HG02759 (cell line): Measurements from ENCODE around the gene DAPK3.
"Not testable (repeated sequence)": the region's sequence is repeated elsewhere in the genome, so short reads cannot be mapped to it uniquely, and the experiment has no call there.

Experiments used
- ATAC-seq: cut with Tn5 transposase; IDR thresholded peaks from one replicate; pipeline ENCODE4 v1.9.1; 2021; ENCODE audit warnings: mild to moderate bottlenecking, moderate library complexity; ENCODE audit not compliant: unreplicated experiment

DAPK3 gene

DNA sequence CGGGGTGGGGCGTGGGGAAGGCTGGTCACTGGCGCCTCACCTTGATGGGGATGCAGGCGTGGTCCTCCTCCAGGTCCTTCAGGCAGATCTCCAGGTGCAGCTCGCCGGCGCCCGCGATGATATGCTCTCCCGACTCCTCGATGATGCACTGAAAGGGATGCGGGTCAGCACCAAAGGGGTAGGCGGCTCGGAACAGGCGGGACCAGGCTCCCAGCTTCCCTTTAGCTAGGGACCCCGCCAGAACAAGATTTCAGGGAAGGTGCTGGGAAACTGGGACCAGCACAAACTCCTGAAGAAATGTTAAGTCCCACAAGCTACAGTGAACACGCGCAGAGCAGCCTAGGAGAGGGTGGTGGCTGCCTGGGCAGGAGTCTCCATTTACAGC lies 8.4 kb upstream of the DAPK3 start:
- ATAC-seq, result no peak

DNA sequence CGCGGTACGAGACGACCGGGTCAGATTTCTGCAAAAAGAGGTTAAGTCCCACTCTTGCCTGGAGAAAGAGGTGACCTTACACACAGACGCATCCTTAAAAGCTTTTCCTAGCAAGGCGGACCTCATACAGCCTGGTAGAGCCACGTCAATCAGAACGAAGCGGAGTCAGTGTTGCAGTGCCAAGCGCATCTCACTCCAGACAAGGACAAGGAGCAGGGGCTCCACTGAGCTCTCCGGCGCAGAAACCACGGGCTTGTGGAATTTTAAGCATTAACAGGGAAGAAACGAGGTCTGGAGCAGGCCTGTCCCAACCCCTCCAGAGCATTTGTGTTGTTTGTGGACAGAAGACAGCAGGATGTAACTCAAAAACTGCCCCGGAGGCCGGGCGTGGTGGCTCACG lies 7.2 kb upstream of the DAPK3 start:
- ATAC-seq, result no peak

DNA sequence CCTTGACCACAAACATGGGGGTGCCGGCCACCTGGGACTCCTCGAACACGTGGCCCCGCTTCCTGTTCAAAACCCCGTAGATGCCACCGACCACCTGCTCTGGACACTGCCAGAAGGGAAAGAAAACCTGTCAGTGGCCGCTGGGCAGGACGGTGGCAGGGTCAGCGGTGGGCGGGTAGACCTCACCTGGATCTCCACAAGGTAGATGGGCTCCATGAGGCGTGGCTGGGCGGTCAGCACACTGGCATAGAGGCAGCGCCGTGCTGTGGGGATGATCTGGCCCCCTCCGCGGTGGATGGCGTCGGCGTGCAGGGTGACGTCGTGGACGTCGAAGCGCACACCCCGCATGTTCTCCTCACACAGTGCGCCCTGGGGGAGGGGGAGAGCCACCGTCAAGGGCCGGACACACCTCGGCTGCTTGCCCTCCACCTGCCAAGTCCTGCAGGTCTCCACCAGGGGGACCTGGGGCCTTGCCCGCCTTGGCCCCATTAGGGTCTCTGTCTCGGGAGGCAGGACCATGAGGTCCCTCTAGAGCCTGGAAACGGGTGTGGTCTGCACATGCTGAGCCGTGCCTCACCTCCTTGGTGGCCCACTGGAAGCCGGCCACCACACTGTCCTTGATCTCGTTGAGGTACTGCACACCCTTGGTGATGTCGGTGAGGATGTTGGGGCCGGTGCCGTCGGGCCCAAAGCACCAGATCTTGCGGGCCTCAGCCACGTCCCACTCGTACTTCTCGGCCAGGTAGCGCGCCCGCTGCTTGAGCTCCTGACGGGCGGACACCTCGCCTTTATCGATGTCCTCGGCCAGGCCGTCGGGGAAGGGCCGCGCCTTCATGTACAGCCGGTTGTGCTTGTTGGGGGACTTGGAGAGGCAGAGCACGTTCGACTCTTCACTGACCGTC lies 6.6 kb upstream of the DAPK3 start:
- no peak for ATAC-seq

DNA sequence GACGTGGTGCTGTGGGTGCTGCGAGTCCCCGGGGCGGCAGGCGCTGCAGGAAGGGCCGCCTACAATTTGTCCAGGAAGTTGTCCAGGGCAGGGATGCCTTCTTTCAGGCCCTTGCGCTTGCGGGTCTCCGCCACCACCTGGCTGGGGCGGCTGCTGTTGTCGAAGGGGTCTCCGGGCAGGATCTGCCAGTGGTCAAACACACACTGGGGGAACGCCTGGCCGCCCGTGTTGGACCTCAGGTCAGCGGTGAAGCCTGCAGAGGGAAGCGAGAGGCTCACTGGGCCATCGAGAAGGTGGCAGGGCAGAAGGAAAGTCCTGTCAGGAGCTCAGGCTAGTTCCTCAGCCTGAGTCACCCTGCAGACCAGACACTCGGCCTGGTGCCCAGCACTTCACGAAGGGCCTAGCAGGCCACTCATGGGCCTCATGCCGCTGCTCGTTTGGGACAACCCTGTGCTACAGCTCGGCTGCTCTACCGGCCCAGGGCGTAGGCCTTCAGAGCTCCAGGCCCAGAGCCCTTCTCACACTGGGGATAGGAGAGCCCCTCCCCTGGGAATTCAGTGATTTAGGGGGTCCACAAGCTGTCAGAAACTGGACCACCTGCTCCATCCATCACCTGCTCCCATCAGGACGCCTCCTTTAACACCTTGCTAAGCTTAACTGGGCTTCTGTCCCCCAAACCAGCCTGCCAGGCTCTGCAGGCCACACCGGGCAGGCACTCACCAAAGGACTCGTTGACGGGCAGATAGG lies 5.8 kb upstream of the DAPK3 start:
- no peak for ATAC-seq

DNA sequence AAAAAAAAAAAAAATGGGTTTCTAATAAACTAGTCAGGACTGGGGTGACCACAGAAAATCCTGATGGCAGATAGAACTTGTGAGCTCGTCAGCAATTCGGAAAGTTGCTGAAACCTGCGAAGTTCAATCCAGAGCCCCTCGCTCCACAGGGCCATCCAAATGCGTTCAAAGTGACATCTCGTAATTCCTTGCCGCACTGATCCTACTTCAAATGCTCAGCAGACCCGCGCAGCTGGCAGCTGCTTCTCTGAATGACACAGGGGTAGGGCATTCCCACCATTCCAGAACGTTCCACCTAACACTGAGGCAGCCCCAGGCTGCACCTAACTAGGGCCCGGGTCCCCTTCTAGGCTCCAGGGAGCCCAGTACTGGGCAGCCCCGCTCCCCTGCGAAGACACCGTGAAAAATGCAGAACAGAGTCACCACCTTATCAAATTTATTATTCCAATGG lies 4.8 kb upstream of the DAPK3 start:
- ATAC-seq, result no peak

DNA sequence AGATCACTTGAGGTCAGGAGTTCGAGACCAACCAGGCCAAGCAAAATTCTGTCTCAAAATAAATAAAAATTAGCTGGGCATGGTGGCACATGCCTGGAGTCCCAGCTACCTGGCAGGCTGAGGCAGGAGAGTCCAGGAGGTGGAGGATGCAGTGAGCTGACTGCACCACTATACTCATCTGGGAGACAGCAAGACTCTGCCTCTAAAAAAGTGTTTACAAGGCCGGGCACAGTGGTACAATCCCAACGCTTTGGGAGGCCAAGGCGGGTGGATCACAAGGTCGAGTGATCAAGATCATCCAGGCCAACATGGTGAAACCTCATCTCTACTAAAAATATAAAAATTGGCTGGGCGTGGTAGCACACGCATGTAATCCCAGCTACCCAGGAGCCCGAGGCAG lies 4.2 kb upstream of the DAPK3 start:
- no peak for ATAC-seq

DNA sequence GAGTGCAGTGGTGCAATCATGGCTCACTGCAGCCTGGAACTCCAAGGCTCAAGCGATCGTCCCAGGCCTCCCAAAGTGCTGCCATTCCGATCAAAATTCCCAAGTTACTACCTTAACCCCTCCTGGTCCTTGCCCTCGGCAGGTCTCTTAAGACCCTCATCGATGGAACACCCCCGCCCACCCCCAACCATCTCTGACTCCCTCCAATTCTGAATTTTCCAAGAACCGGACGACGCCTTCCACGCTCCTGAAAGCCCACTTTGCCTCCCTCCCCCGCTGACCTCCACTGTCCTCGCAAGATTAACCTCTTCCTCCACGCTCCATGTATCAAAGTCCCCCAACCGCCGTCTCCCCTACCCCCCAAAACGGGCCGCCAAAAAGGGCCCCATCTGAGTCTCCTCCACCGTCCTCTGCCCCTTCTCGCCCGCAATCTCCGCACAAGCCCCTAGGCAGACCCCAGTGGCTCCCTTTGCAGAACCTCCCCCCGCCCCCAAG lies 539 bp downstream of the DAPK3 start:
- peak; percentile 2 for ATAC-seq

DNA sequence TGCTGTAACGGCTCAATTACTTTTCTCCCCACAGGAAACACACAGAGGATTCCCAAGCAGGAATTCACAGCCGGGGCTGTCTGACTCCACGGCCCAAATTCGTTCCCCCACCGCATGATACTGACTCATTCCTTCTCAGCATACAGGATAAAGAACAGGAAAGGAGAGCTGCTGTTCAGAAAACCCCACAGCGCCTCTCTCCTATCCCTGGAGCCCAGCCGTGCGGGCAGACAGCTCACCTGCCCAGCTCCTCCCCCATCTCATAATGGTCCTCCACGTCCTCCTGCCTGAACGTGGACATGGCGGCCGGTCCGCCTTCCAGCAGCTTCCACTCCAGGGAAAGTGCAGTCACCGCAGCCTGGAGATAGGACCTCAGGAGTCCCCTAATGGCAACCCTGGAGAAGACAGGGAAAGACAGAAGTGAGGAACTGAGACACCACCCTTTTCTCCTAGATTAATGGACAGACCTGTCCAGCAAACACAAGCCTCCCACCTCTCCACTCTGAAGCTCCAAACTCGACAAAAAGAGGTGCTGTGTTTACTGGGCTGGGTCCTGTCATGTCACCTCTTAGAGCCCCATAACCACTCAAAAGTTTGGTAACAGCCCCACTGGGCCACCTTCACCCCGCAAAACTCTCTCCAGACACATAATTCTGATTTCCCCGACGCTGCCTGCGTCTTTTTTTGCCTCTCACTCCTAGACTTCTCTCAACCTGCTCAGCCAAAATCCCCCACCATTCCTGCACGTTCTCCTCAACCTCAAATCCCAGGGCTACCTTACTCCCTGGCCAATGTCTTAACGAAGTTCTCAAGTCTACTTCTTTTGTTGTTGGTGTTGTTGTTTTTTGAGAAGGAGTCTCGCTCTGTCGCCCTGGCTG lies 1.2 kb downstream of the DAPK3 start:
- ATAC-seq, result no peak

DNA sequence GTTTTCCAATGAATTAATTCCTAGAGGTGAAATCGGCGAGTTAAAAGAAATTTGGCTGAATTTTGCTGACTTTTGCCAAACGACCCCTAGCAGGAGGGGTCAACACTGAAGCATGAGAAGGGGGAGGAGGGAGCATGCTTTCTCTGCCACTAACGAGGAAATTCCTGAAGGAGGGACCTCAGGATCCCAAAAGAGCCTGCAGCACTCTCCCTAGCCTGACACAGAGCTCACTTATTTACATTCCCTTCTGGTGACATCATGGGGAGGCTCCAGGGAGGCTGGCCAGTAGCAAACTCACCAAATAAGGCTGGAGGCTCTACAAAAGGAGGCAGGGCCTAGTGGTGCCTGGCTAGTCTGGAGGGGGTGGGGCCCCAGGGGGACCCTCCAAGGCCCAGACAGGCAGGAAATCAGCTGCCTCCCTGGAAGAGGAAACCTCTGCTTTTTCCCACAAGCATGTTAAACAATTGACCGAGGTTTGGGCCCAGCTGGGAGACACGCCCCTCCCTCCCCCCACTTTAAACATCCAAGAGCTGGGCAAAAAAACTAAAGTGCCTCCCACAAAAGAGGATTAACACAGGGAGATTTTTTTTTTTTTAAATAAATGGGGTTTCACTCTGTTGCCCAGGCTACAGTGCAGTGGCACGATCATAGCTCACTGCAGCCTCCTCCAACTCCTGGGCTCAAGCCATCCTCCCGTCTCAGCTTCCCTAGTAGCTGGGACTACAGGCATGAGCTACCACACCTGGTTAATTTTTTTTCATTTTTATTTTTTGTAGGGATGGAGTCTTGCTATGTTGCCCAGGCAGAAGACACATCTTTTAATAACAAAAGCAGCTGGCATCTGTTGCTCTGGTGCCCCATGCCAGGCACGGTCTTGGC lies 2.1 kb downstream of the DAPK3 start:
- no peak for ATAC-seq

DNA sequence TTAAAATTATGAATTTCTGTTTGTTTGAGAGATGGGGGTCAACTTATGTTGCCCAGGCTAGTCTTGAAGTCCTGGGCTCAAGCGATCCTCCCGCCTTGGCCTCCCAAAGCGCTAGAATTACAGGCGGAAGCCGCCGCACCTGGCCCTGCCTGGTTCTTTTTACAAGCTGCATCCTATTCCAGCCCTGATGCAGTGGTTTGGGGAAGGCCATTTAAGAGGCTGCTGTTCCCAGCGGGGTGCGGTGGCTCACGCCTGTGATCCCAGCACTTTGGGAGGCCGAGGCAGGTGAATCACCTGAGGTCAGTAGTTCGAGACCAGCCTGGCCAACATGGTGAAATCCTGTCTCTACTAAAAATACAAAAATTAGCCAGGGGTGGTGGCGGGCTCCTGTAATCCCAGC lies 2.9 kb downstream of the DAPK3 start:
- not testable (repeated sequence) for ATAC-seq

DNA sequence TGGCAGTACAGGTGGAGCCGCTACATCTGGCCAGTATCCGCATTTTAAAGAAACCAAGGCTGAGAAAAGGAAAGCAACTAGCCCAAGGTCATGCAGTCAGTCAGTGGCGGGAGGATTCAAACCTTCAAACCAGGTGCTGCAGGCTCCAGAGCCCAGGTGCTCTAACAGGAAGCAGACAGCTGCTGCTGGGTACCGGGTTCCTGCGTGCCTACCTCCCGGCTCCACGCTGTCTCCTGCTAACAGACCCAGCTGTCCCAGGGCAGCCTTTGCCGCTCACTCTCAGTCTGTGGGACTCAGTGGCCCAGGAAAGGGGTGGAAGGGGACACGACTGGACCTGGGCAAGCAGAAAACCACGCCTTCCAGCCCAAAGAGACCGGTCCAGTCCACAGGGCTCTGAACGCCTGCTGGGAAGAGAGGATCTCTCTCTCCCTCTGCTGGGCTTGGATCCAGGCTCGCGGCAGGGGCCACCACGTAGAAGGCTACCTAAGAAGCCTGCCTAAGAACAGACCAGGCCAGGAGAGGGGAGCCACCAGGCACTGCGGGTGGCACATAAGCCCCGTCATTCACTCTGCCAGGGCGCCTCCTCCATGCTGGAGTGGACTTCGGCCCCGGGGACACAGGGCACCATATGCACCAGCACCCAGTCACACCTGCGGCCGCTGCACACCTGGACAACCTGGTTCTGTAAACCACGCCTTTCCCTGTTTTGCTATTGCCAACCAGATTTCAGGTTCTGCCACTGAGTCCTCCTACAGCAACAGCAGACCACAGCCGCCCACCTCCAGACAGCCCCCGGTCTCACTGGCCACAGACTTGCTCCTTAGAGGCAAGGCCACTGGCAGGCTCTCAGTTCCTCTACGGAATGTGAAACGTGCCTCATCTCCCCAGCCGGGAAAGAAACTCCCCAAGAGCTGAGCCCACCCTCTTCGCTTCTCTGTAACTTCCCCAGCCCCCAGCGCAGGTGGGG lies 4.6 kb downstream of the DAPK3 start:
- ATAC-seq, result no peak

DNA sequence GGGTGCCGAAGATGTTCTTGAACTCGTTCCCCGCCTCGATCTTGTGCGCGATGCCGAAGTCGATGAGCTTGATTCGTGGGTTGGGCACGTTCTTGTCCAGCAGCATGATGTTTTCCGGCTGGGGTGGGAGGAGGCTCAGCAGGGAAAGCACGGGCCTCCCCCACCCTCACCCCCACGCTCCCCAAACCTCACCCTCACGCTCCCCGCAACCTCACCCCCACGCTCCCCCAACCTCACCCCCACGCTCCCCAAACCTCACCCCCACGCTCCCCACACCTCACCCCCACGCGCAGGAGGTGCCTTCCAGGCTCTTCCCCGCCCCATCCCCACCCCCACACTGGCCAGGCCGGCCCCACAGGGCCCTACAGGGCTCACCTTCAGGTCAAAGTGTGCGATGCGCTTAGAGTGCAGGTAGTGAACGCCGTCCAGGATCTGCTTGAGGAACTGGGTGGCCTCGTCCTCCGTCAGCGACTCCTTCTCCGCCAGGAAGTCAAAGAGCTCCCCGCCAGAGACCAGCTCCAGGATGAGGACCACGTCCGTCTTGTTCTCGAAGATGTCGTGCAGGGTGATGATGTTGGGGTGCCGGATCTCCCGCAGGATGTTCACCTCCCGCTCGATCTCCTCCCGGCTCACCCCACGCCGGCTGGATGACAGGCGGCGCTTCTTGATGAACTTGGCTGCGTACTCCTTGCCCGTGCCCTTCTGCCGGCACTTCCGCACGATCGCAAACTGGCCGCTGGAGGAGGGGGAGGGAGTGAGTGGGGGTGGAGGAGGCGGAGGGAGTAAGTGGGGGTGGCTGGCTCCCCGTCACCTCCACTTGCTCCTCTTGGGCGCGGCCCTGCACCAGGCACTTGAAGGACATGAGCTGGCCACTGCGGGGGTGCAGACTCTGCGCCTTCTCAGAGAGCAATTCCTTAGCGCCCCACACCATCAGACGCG lies 6.4 kb downstream of the DAPK3 start:
- no peak for ATAC-seq

DNA sequence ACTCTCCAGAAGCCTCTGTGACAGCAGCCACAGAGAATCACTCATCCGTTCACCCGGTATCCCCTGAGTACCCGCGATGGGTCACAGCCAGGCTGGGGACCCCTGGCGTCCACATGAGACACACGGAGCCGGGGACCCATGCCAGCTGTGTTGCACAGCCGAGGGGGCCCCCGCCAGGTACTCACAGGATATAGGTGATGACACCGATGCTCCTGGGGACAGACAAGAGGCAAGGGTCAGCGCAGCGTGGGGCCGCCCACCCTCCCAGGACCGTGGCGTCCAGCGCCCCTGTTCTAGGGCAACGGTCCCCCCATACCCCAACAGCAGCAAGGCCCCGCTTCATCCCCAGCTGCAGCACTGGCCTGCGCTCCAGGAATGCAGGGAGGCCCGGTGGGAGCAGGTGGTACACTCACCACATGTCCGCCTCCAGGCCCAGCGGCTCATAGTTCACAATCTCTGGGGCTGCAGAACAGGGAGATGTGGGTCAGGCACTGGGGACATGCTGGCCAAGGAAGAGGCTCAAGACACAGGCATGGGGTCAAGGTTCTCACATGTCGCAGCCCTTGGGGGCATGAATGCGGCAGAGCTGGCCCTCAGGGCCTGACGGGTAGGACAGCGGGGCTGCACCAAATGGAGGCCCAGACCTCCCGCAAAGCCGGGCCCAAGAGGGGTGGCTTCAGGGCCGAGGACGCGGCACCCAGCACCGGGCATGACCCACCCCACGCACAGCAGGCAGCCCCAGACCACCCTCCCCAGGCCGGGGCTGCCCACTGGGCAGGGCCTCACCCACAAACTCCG lies 7.2 kb downstream of the DAPK3 start:
- ATAC-seq, result no peak

DNA sequence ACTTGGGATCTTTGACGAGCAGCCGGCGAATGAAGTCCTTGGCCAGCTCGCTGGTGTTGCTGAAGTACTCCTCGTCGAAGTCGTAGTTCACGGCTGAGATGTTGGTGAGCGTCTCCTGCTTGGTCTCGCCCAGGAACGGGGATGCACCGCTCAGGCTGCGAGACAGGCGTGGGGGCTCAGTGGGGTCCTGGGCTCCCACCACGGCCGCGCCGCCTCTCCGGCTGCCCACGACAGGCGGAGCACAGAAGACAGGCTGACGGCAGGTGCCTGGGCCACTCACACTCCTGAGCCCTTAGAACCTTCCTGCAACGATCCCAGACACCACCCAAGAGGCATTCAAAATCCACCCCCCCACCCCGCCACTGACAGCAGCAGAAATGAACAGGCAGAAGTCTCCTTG lies 9.9 kb downstream of the DAPK3 start:
- ATAC-seq, result no peak

DNA sequence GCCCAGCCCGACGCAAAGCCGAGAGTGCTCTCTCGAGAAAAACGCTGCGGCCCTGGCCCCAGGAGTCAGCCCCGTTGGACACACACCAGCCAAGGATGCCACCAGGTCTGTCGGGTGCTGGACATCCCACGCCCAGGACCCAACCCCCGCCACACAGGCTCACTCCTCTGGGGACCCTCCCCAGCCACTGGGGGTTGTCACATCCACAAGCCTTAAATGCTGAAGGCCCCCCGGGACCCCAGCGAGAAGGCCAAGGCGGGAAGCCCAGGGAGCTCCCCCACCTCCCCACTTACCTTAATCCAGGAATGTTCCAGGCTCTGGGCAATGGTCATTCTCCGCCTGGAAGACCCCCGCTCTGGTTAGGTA lies 11.2 kb downstream of the DAPK3 start:
- ATAC-seq, result no peak

DNA sequence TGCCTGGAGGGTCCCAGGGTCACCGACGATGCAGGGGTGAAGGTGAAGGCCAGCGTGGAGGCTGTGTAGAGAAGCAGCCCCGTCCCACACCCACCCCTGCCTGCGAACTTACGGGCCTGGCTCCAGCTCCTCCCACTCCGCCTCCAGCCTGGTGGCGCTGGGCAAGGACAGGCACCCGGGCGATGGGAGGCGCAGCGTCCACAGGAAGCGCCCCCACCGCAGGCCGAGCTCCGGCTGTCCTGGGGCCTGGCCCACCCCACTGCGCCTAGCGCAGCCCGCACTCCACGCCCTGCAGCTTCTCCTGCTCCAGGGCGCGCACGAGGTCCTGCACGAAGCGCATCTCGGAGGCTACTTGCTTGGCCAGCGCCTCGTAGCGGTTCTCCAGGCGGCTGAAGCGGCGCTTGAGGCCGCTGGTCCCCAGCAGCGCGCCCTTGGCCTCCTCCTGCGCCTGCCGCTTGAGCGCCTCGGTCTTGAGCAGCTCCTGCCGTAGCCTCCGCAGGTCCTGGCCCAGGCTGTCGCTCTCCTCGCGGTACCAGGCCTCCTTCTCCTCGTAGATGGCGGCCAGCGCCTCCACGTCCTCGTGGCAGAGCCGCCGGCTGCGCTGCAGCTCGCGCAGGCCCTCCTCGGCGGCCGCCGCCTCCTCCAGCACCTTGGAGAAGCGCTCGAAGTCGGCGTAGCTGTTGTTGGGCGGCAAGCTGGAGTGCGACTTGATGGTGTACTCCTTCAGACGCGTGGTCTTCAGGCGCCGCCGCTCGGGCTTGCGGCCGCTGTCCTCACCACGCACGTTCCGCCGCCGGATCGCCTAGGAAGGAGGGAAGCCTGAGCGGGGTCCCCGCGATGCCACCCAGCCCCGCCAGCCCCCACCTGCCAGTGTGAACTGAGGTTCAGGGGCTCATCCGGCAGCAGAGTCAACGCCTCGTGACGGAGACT lies 11.8 kb downstream of the DAPK3 start:
- no peak for ATAC-seq
